ENCODE results near the gene SLC44A3.

The SLC44A3 gene

GRCh38 chr1:94928293-94928939, 108.3 kb downstream of the SLC44A3 start:
- Histone ChIP-seq H4K91ac (ENCODE audit: low read depth, low read length) (no peak overlapping the region), H3K9me3 (ENCODE audit: insufficient read depth, low read depth, low read length) (no peaks in the 10 kb centered on the region), H2AFZ (ENCODE audit: insufficient read depth, low read length, poor library complexity) (peak overlapping the region; percentile 33), H3K4me2 (ENCODE audit: low read length) (no peak overlapping the region), H3K14ac (ENCODE audit: low read length) (peak overlapping the region; percentile 46), H2BK5ac (ENCODE audit: low read depth, low read length, poor library complexity) (no peak overlapping the region), H3K4ac (ENCODE audit: low read depth, low read length) (no peak overlapping the region), H3K27me3 (ENCODE audit: insufficient read depth, low read length) (peaks cover 2% of the 10 kb centered on the region), H2BK120ac (ENCODE audit: insufficient read depth, low read length, poor library complexity) (no peak overlapping the region), H3K79me2 (ENCODE audit: control insufficient read depth, insufficient read depth, low read length, poor library complexity) (peaks cover 21% of the 10 kb centered on the region), H2AK5ac (ENCODE audit: low read length) (peak overlapping the region; percentile 60), H3K79me1 (ENCODE audit: low read length) (peaks cover 25% of the 10 kb centered on the region), H3K18ac (ENCODE audit: low read length) (no peak overlapping the region), H3K27ac (ENCODE audit: low read depth, low read length) (no peak overlapping the region), H3K9ac (ENCODE audit: low read length) (no peak overlapping the region), H3K23ac (ENCODE audit: low read length) (no peak overlapping the region), H3K4me1 (ENCODE audit: control insufficient read depth in 1 of 2, insufficient read depth in 2 of 2, low read length in 2 of 2) (peaks cover 18% of the 10 kb centered on the region in 2 experiments), H2BK12ac (ENCODE audit: low read length) (peak overlapping the region; percentile 52), H3K36me3 (ENCODE audit: control insufficient read depth in 1 of 2, insufficient read depth in 2 of 2, low read length in 2 of 2) (peaks cover 0 to 2% of the 10 kb centered on the region in 2 experiments), H4K8ac (ENCODE audit: low read depth, low read length) (no peak overlapping the region), H4K12ac (ENCODE audit: low read depth, low read length) (no peak overlapping the region), H3K4me3 (ENCODE audit: low read depth, low read length) (no peak overlapping the region)
- WGBS (ENCODE audit: extremely low coverage, insufficient coverage, insufficient read length), result no CpG with 5 or more reads among the region's 7 CpGs
- DNase-seq, result no peak

GRCh38 chr1:94929351-94930217, 109.4 kb downstream of the SLC44A3 start:
- peak overlapping the region; percentile 27 for H3K4ac ChIP-seq (ENCODE audit: low read depth, low read length)
- no peak overlapping the region for H4K91ac ChIP-seq (ENCODE audit: low read depth, low read length)
- peaks cover 2% of the 10 kb centered on the region for H3K27me3 ChIP-seq (ENCODE audit: insufficient read depth, low read length)
- peaks cover 13 to 15% of the 10 kb centered on the region in 2 experiments for H3K4me1 ChIP-seq (ENCODE audit: control insufficient read depth in 1 of 2, insufficient read depth in 2 of 2, low read length in 2 of 2)
- no peak overlapping the region for H4K12ac ChIP-seq (ENCODE audit: low read depth, low read length)
- H2AK5ac ChIP-seq (ENCODE audit: low read length), result no peak overlapping the region
- H3K4me3 ChIP-seq (ENCODE audit: low read depth, low read length), result no peak overlapping the region
- H3K36me3 ChIP-seq (ENCODE audit: control insufficient read depth in 1 of 2, insufficient read depth in 2 of 2, low read length in 2 of 2), result no peaks in the 10 kb centered on the region
- peaks cover 15% of the 10 kb centered on the region for H3K79me2 ChIP-seq (ENCODE audit: control insufficient read depth, insufficient read depth, low read length, poor library complexity)
- no CpG with 5 or more reads among the region's 11 CpGs for WGBS (ENCODE audit: extremely low coverage, insufficient coverage, insufficient read length)
- no peak overlapping the region for H4K8ac ChIP-seq (ENCODE audit: low read depth, low read length)
- H3K14ac ChIP-seq (ENCODE audit: low read length), result no peak overlapping the region
- DNase-seq, result no peak
- no peak overlapping the region for H2BK5ac ChIP-seq (ENCODE audit: low read depth, low read length, poor library complexity)
- no peaks in the 10 kb centered on the region for H3K9me3 ChIP-seq (ENCODE audit: insufficient read depth, low read depth, low read length)
- no peak overlapping the region for H3K27ac ChIP-seq (ENCODE audit: low read depth, low read length)
- no peak overlapping the region for H3K9ac ChIP-seq (ENCODE audit: low read length)
- H3K23ac ChIP-seq (ENCODE audit: low read length), result no peak overlapping the region
- peak overlapping the region; percentile 46 for H3K18ac ChIP-seq (ENCODE audit: low read length)
- no peak overlapping the region for H2BK12ac ChIP-seq (ENCODE audit: low read length)
- no peak overlapping the region for H2AFZ ChIP-seq (ENCODE audit: insufficient read depth, low read length, poor library complexity)
- H3K4me2 ChIP-seq (ENCODE audit: low read length), result no peak overlapping the region
- no peak overlapping the region for H2BK120ac ChIP-seq (ENCODE audit: insufficient read depth, low read length, poor library complexity)
- peaks cover 25% of the 10 kb centered on the region for H3K79me1 ChIP-seq (ENCODE audit: low read length)

GRCh38 chr1:94931254-94931841, 111.2 kb downstream of the SLC44A3 start:
- Histone ChIP-seq H3K4me3 (ENCODE audit: low read depth, low read length) (no peak overlapping the region), H3K9ac (ENCODE audit: low read length) (no peak overlapping the region), H4K12ac (ENCODE audit: low read depth, low read length) (no peak overlapping the region), H3K23ac (ENCODE audit: low read length) (no peak overlapping the region), H3K27ac (ENCODE audit: low read depth, low read length) (no peak overlapping the region), H3K14ac (ENCODE audit: low read length) (no peak overlapping the region), H3K4ac (ENCODE audit: low read depth, low read length) (no peak overlapping the region), H3K27me3 (ENCODE audit: insufficient read depth, low read length) (peaks cover 2% of the 10 kb centered on the region), H2BK5ac (ENCODE audit: low read depth, low read length, poor library complexity) (no peak overlapping the region), H4K8ac (ENCODE audit: low read depth, low read length) (no peak overlapping the region), H3K79me1 (ENCODE audit: low read length) (peaks cover 17% of the 10 kb centered on the region), H3K9me3 (ENCODE audit: insufficient read depth, low read depth, low read length) (no peaks in the 10 kb centered on the region), H3K4me2 (ENCODE audit: low read length) (no peak overlapping the region), H3K4me1 (ENCODE audit: control insufficient read depth in 1 of 2, insufficient read depth in 2 of 2, low read length in 2 of 2) (peaks cover 13 to 15% of the 10 kb centered on the region in 2 experiments), H4K91ac (ENCODE audit: low read depth, low read length) (no peak overlapping the region), H3K79me2 (ENCODE audit: control insufficient read depth, insufficient read depth, low read length, poor library complexity) (peaks cover 5% of the 10 kb centered on the region), H2BK120ac (ENCODE audit: insufficient read depth, low read length, poor library complexity) (no peak overlapping the region), H2AFZ (ENCODE audit: insufficient read depth, low read length, poor library complexity) (no peak overlapping the region), H2BK12ac (ENCODE audit: low read length) (no peak overlapping the region), H3K36me3 (ENCODE audit: control insufficient read depth in 1 of 2, insufficient read depth in 2 of 2, low read length in 2 of 2) (no peaks in the 10 kb centered on the region), H2AK5ac (ENCODE audit: low read length) (no peak overlapping the region), H3K18ac (ENCODE audit: low read length) (no peak overlapping the region)
- peak in 1 of 2 donors; percentile 35 for DNase-seq
- WGBS (ENCODE audit: extremely low coverage, insufficient coverage, insufficient read length), result no CpG with 5 or more reads among the region's 7 CpGs

GRCh38 chr1:94934551-94934950, 114.4 kb downstream of the SLC44A3 start:
- H3K36me3 ChIP-seq (ENCODE audit: control insufficient read depth in 1 of 2, insufficient read depth in 2 of 2, low read length in 2 of 2), result no peaks in the 10 kb centered on the region
- DNase-seq, result no peak
- H3K9ac ChIP-seq (ENCODE audit: low read length), result no peak overlapping the region
- no peak overlapping the region for H2BK5ac ChIP-seq (ENCODE audit: low read depth, low read length, poor library complexity)
- no peak overlapping the region for H2AK5ac ChIP-seq (ENCODE audit: low read length)
- no peak overlapping the region for H3K4me2 ChIP-seq (ENCODE audit: low read length)
- no peak overlapping the region for H3K23ac ChIP-seq (ENCODE audit: low read length)
- H3K18ac ChIP-seq (ENCODE audit: low read length), result no peak overlapping the region
- no peak overlapping the region for H2AFZ ChIP-seq (ENCODE audit: insufficient read depth, low read length, poor library complexity)
- no peak overlapping the region for H3K27ac ChIP-seq (ENCODE audit: low read depth, low read length)
- no peaks in the 10 kb centered on the region for H3K9me3 ChIP-seq (ENCODE audit: insufficient read depth, low read depth, low read length)
- H3K79me2 ChIP-seq (ENCODE audit: control insufficient read depth, insufficient read depth, low read length, poor library complexity), result no peaks in the 10 kb centered on the region
- no peak overlapping the region for H2BK12ac ChIP-seq (ENCODE audit: low read length)
- H4K91ac ChIP-seq (ENCODE audit: low read depth, low read length), result no peak overlapping the region
- no peak overlapping the region for H3K14ac ChIP-seq (ENCODE audit: low read length)
- H3K4ac ChIP-seq (ENCODE audit: low read depth, low read length), result no peak overlapping the region
- H3K4me3 ChIP-seq (ENCODE audit: low read depth, low read length), result no peak overlapping the region
- H2BK120ac ChIP-seq (ENCODE audit: insufficient read depth, low read length, poor library complexity), result no peak overlapping the region
- WGBS (ENCODE audit: extremely low coverage, insufficient coverage, insufficient read length), result no CpG with 5 or more reads among the region's 2 CpGs
- peaks cover 7% of the 10 kb centered on the region in 2 experiments for H3K4me1 ChIP-seq (ENCODE audit: control insufficient read depth in 1 of 2, insufficient read depth in 2 of 2, low read length in 2 of 2)
- H3K27me3 ChIP-seq (ENCODE audit: insufficient read depth, low read length), result peaks cover 2% of the 10 kb centered on the region
- no peak overlapping the region for H4K12ac ChIP-seq (ENCODE audit: low read depth, low read length)
- peaks cover 5% of the 10 kb centered on the region for H3K79me1 ChIP-seq (ENCODE audit: low read length)
- H4K8ac ChIP-seq (ENCODE audit: low read depth, low read length), result no peak overlapping the region

Measured in trophoblast cell (in vitro differentiated cells and primary cell).